Measurements from ENCODE around the gene CLDN17. TPM values are rescaled to one million over a fixed set of nuclear protein-coding genes. Genes with fewer than 3 reads are reported as not detected.

CLDN17 gene
- under 1 TPM in 1 of 4 donors, not detected in 3; 0.19 TPM for total RNA-seq

- H3K4me3 ChIP-seq (ENCODE audit: low read depth, poor library complexity, severe bottlenecking) = no peak within 1 kb of the TSS
- intact Hi-C loops (cut with DNase I; ENCODE audit: low total_unique reads) = no loop called here
- WGBS, 2 donors = 60 to 70% methylated on average over 1 of the region's 1 CpG
- no peak for DNase-seq (ENCODE audit: low spot score in 2 of 2)
- no peak for TF ChIP-seq POLR2A (IDR thresholded peaks at IDR 0.05)
These were observed at the start of gene CLDN17 for GRCh38 chr21:30166705-30167104. CLDN17 (minus strand) TSS chr21:30166805; CDS start chr21:30166617, 188 bp downstream.

GRCh38 chr21:30216041-30216723 is 49.6 kb upstream of the CLDN17 start, which contains the start of gene CLDN8:
CLDN8 (minus strand) TSS chr21:30216097; CDS start chr21:30215925, 172 bp downstream.
- peak in 1 of 2 donors; percentile 71 for DNase-seq (ENCODE audit: low spot score in 2 of 2)
- 41 to 43% methylated on average over 5 of the region's 5 CpGs for WGBS, 2 donors

GRCh38 chr21:30211071-30211470 is 44.5 kb upstream of the CLDN17 start:
- no peak overlapping the region for H3K4me3 ChIP-seq (ENCODE audit: low read depth, poor library complexity, severe bottlenecking)
- no peak for DNase-seq (ENCODE audit: low spot score in 2 of 2)
- WGBS, 2 donors = 38 to 58% methylated on average over 1 of the region's 1 CpG
- TF ChIP-seq POLR2A (IDR thresholded peaks at IDR 0.05) (no peak), CTCF (IDR thresholded peaks at IDR 0.05) (no peak)
- intact Hi-C loops (cut with DNase I; ENCODE audit: low total_unique reads) = no loop called here

More at GRCh38 chr21:30216041-30216723, 49.6 kb upstream of the CLDN17 start, which contains the start of gene CLDN8:
- TF ChIP-seq CTCF (IDR thresholded peaks at IDR 0.05) (no peak), POLR2A (IDR thresholded peaks at IDR 0.05) (no peak)
- intact Hi-C loops (cut with DNase I; ENCODE audit: low total_unique reads) = no loop called here
- H3K4me3 ChIP-seq (ENCODE audit: low read depth, poor library complexity, severe bottlenecking) = no peak within 1 kb of the TSS

- no peak for DNase-seq (ENCODE audit: low spot score in 2 of 2)
- WGBS, 2 donors = 55 to 66% methylated on average over 5 of the region's 5 CpGs
- intact Hi-C loops (cut with DNase I; ENCODE audit: low total_unique reads) = no loop called here
These were observed 43.0 kb upstream of the CLDN17 start for GRCh38 chr21:30209601-30210000.

GRCh38 chr21:30207252-30207579 is 40.6 kb upstream of the CLDN17 start:
- 83 to 90% methylated on average over 1 of the region's 1 CpG for WGBS, 2 donors
- TF ChIP-seq CTCF (IDR thresholded peaks at IDR 0.05) (no peak), POLR2A (IDR thresholded peaks at IDR 0.05) (no peak)
- intact Hi-C loops (cut with DNase I; ENCODE audit: low total_unique reads) = no loop called here
- DNase-seq (ENCODE audit: low spot score in 2 of 2) = no peak
- no peak overlapping the region for H3K4me3 ChIP-seq (ENCODE audit: low read depth, poor library complexity, severe bottlenecking)

More at GRCh38 chr21:30209601-30210000, 43.0 kb upstream of the CLDN17 start:
- H3K4me3 ChIP-seq (ENCODE audit: low read depth, poor library complexity, severe bottlenecking) = no peak overlapping the region
- TF ChIP-seq CTCF (IDR thresholded peaks at IDR 0.05) (no peak), POLR2A (IDR thresholded peaks at IDR 0.05) (no peak)

- intact Hi-C loops (cut with DNase I; ENCODE audit: low total_unique reads) = no loop called here
- H3K4me3 ChIP-seq (ENCODE audit: low read depth, poor library complexity, severe bottlenecking) = no peak overlapping the region
- TF ChIP-seq CTCF (IDR thresholded peaks at IDR 0.05) = no peak
- no peak for TF ChIP-seq POLR2A (IDR thresholded peaks at IDR 0.05)
- no peak for DNase-seq (ENCODE audit: low spot score in 2 of 2)
- WGBS, 2 donors = 44 to 50% methylated on average over 7 of the region's 7 CpGs
These were observed 40.1 kb upstream of the CLDN17 start for GRCh38 chr21:30206551-30207251.

Measured in lower leg skin (tissue), 4 donors.